GM21526 (cell line): ENCODE results near the gene ENOX1.

ENCODE experiments used
- ATAC-seq: cut with Tn5 transposase; IDR thresholded peaks from one replicate; pipeline ENCODE4 v1.9.1; 2021; ENCODE audit warnings: moderate library complexity; ENCODE audit not compliant: unreplicated experiment, low FRiP score

The ENOX1 gene

DNA sequence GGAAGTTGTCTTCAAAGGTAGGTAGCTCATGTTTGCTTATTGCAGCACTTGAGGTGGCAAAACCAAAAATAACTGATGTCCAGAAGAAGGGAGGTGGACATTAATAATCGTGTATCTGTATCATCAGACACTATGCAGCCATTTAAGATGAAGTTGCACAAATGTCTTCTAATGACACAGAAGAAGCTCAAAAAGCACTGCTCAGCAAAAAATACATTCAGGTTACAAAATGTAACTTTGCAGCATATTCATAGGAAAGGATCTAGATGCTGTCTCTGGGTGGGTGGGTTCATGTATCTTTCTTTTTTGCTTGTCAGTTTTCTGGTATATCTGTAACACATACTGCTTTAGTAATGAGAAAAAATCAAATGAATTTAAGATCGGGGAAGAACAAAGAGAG is 515.6 kb downstream of the ENOX1 start:
- no peak for ATAC-seq

DNA sequence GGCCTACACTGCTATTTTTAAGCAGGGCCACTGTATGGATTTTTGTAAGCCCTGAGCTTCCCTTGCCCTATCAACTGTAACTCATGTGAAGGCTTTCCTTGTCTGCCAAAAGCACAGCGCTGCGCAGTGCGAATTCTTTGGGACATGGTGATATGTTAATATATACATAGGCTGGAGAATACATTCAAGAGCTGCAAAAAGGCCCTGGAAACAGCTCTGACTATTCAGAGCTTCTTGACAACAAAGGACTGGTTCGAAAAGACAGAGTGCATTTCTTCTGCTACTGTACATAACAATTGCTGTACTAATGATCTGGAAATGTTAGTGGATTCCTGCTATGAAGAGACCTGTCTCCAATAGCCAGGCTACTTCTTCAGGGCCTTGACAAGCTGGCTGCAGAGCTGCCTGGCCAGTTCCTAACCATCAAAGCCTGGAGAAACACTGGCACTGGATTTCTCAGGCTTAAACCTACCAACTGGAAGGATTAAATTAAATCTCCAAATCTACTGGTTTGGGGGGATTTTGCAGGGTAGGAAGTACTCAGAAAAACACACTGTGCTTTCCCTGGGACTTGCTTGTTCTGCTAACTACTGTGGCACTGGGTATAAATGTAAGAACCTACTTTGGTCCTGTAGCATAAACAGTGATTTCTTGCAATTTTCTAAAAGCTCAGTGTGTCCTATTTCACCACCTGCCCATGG is 516.5 kb downstream of the ENOX1 start:
- ATAC-seq, result no peak

DNA sequence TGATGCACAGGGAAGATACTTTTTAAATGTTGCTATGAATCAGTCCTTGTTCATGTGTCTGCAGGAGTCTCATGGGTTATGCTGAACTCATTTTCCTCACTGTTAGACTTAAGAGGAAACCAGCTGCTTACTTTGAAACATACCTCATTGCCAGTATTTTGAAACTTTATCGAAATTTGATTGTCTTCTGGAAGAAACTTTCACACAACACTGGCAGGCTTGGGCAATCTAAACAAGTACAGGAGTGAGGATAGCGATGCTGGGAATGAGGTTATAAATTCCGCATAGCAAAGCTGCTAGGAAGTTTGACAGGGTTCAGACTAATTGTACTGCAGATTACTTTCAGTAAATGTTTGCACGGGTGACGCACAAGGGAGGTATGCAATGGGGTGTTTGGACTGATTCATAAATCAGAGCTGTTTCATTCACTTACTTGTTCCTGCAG is 517.7 kb downstream of the ENOX1 start:
- ATAC-seq, result no peak

DNA sequence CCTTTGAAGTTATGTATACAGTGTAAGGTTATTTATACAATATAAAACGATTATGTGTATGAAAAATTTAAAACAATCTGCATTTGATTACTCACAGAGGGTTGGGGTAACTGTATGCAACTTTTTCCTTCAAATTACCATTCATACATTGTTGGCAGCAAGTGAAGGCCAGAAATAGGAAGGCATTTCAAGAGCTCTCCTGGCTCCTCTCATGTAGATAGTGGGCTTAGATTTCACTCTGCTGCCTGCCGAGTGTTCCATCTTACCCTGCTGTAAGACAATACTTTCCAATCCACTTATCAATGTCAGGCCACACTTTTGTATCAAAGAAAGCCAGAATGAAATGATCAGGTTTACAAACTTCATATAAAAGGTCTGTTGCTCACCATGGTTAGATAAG is 518.1 kb downstream of the ENOX1 start:
- ATAC-seq, result no peak

DNA sequence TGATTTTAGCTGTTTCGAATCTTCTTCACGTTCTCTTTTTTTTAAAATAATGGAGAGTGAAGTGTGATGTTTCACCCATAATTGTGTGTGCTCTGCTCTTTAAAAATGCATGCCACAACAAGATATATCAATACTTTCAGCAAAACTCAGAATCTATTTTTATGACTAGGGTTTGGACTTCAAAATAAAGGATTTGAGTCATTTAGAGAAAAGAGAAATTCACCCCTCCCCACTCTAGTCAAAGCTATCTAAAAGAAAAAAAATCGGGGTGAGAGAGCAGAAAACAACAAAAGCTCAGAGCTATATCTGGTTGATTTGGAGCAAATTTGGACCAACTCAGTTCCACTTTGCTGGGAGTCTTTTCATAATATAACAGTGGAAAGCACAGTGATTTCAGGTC is 518.9 kb downstream of the ENOX1 start:
- ATAC-seq, result no peak

DNA sequence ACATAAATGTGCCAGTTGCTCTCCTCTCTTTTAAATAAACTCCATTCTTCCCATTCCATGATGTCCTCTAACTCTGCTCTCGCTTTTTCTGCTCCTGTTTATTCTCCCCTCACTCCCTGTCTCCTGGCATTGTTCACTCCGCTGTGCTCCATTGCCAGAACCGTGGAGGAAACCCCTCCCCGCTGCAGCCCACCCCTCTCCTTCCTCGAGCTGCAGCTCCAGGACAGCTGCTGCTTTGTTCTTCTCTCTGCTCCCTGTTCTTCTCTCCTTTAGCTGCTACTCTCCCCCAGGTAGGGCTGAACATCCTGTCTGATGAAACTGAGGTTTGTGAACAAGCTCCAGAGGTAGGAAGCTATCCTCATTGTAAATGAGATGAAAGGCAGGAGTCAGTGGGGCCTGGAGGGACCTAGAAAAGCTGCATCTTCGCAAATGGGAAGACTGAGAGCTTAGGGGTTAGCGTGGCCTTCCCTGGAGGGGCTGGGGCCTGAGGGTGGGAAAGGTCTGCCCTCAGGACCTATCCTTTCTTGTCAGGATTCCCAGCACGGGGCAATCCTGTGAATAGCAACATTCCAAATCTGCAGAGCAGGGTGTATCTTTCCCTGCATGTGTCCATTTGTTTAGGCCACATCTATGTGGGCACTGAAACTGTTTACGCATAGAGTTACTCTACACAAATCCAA is 519.7 kb downstream of the ENOX1 start:
- ATAC-seq, result no peak

DNA sequence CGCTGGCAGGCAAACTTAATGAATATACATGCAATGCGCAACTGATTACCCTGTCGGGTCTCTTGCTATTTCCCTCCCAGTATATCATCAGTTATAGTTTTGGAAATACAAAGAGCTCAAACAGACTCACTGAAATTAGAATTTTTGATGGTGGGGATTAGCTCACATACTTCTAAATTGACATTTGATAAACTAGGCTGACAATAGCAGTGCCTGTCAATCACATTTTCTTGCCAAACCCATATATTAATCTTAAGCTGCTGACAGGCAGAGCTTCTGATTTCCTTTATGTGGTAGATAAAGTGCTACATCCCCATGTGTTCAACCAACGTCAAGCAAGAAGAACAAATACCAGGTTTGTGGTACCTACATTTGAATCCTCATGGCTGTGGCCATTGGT is 521.7 kb downstream of the ENOX1 start:
- no peak for ATAC-seq

DNA sequence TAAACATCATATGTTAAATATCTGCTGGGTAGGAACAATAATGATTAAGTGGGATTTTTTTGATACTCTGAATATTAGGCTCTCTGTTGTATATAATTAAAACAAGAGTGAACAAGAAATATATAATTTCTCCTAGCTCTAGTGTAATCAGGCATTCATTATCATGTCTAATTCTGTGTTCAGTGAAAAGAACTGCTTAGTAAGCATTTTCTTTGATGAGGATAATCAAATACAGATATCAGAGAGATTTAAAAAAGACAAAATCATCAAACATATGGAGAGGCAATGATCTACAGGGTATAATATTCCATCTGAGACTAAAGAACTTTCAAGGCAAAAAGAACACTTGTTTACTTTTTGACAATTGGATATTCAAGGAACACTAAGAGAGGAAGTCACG is 522.3 kb downstream of the ENOX1 start:
- no peak for ATAC-seq

DNA sequence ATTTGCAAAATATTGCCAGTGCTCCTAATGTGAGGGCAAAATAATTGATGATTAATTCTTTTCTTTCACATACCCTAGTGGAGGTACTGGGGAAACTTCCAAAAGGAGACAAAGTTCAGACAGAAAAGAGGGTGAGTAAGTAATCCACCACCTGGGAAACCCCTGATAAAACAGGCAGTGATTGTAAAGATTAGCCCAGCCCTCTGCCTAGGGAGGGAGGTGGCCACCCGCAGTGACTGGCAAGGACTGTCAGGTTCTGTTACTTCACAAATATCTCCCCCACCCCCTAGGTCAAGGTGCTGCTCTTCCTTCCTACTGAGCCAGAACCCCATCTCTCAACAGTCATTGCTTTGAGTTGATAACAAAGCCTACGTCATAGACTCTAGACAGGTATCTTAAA is 523.7 kb downstream of the ENOX1 start:
- ATAC-seq, result no peak

DNA sequence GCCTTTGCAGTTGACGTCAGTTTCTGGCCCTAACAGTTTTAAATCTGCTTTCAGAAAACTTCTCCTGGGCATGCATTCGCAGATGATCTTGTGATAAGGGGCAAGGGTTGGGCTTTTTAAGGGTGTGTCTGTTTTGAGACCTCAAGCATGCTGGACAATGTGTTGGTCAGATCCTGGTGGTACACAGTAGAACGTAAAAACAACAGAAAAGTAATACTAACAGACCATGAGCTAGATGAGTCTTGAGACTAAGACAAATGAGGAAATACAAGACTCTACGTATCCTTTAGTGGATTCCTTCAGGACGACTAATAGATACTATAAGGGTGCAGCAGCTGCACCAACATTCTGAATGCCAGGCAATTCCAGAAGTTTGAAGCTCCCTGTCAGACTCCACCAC is 525.8 kb downstream of the ENOX1 start:
- no peak for ATAC-seq

DNA sequence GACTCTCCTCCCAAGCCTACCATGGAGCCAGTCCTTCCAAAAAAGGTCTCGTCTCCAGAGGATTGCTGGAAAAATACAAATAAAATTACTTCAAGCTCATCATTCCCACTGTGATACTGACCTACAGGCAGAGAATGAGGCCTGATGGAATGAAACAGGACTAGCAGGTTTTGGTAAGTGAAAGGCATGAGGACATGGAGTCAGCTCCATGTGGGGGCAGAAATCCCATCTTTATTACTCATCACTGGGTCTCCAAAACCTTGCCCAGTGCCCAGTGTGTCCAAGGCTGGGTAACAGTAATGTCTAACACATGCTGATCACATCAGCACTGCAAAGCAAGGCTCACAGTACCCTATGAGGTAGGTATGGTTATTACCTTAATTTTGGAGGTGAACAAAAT is 528.0 kb downstream of the ENOX1 start:
- ATAC-seq, result no peak

DNA sequence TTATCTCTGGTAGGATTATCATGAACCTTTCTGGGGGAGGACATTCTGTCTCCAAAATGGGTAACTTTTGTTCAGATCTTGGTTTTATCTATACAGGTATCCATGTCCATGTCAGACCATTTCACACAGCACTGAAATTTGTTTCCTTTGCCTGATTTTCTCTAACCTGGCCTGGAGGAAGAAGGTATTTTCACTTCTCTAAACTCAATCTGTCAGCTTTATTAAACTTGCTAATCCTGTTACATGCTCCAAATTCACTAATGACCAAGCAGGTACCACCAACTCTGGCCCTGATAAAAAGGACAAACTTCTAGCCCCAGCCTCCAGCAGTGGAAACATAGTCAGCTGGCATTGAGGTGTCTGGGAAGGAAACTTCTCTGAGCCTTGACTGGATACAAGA is 529.0 kb downstream of the ENOX1 start:
- no peak for ATAC-seq

DNA sequence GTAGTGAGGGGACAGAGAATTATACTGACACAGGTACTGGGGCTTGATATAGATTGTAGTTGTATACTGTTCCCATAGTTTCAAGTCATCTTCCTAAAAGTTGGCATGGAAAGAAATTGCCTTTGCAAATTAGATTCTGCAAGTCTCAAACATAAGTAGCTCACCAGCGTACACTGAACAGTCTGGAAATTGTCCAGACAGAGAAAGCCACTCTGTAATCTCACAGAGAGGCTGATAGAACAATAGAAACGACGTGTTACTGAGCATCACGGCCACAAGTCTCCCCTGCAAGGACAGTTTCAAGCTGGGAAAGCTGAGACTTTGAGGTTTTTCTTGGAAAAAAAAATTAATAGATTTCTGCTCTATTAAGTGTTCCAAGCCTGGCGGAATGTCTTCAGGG is 534.8 kb downstream of the ENOX1 start:
- ATAC-seq, result no peak

DNA sequence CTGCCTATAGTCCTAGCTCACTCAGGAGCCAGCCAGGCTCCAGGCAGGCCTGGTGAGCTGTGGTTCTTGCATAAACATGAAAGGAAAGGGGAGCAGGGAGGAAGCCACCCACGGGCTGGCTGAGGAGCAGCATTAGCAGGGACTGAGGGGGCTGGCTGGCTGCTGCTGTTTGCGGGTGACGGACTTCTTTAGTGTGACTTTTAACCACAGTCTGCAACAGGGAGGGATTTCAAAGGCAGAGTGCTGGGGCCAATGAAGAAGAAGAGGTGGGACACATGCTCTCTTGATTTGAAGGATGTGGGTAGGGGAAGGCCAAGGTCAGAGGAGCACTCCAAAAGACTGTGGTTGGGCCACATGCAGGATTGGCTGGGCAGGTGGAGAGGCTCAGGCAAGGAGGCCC is 540.4 kb downstream of the ENOX1 start:
- no peak for ATAC-seq

DNA sequence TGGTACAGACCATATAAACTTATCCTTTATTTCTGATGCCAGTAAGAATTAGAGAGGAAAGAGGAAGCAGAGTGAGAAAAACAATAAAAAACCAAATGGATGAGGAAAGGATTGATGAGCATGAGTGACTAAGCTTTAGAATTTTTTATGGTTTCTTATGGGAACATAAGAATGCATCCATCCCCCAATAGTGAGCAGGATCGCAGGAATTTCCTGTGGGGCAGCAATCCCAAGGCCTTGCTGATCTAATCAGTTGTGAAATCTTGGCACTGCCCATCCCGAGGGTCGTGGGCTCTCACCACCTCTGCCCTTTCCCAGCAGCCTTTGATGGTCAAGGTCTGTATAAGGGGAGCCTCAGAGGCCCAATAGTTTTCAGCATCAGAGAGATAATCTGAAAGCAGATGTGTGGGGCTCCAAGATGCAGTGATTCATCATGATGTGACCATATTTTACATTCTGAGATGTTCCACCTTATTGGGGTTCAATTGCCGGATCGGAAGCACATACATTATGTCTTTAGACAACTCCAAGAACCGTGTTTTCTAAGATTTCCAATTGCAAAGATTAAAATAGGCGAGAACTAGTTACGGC is 541.3 kb downstream of the ENOX1 start:
- no peak for ATAC-seq

DNA sequence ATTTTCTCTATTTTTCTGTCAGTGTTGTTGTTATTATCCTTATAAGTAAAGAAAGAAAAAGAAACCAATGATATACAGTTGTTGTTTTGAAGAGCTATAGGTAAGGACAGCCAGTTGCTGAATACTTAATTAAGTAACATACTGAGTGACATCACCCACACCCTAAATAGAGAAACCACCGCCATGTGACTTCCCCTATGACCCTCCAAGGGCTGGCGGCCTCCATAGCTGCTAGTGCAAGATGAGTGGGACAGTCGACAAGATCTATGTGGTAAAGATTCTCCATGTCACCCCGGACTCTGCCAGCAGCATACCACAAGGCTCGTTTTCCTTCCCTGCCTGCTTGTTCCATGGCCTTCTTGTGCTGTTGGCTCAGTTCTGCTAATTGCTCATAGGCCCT is 542.3 kb downstream of the ENOX1 start:
- ATAC-seq, result no peak

DNA sequence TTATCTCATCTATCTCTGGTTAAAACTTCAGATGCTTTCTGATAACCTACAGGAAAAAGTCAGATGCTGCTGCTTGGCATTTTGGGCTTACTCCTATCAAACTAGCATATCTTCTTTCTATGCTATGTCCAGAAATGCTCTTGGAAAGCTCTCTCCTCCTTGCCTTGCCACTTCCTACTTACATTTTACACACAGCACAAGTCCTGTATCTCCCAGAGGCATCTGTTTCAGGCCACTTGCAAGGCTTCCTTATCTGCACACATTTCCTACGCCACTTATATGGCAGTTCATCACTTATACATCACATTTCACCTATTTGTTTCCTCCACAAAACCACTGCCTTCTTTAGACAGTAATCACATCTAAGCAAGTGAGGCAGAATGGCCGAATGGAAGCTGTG is 543.1 kb downstream of the ENOX1 start:
- ATAC-seq, result no peak

DNA sequence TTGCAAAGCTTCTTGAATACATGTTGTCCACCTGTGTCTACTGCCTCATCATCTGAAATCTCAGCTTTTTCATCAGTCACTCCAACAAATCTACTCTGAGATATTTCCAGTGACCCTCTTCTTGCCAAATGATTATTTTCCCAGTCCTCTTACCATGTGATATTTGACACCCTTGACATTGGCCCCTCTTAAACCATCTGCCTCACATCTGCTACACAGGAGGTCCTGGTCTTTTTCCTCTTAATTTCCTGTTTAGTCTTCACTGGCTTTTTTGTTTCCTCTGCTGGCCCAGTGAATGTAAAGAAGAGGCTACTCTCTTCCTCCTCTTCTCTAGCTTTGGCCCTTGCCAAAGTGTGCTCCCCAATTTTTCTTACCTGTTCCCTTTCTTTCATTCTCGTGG is 544.7 kb downstream of the ENOX1 start:
- ATAC-seq, result no peak

DNA sequence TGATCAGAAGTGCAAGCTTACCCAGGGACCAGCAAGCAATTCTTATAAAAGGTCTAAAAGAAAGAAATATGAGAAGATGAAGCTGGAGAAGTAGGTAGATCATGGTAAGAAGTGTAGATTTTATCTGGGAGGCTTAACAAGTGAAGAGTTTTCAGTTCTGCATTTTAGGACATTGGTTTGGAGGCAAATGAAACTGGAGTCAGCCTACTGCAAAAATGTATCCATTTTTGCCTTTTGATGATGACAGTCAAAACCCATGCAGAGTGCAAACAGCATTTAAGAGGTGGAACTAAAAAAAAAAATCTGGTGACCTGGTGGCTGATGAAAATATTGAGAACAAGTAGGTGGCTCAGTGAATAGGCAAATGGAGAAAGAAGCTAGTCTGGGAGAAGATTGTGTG is 546.5 kb downstream of the ENOX1 start:
- ATAC-seq, result peak; percentile 85

DNA sequence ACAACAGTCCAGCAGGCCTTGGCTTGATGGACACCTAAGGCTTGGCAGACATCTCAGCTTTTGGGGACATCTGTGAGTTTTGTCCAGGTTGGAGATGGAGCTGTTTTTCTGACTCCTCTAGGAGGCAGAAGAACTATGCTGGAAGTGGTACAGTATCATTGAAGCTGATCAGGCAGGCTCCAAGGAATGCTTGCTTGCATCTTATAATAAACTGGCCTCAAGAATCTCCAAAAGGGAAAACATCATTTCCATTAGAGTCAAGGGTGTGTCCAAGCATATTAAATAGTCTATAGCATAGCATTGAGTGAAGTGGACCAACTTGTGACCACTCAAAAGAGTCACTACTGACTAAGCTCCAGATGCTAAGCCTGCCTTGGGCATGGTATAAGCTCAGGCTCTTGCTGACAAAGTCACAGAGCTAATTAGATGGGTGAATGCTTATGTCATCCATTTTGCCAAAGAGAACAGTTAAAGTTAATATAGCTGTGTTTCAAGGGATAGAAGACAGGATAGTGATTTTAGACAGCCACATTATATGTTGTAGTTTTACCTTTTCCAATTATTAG is 547.4 kb downstream of the ENOX1 start:
- no peak for ATAC-seq

DNA sequence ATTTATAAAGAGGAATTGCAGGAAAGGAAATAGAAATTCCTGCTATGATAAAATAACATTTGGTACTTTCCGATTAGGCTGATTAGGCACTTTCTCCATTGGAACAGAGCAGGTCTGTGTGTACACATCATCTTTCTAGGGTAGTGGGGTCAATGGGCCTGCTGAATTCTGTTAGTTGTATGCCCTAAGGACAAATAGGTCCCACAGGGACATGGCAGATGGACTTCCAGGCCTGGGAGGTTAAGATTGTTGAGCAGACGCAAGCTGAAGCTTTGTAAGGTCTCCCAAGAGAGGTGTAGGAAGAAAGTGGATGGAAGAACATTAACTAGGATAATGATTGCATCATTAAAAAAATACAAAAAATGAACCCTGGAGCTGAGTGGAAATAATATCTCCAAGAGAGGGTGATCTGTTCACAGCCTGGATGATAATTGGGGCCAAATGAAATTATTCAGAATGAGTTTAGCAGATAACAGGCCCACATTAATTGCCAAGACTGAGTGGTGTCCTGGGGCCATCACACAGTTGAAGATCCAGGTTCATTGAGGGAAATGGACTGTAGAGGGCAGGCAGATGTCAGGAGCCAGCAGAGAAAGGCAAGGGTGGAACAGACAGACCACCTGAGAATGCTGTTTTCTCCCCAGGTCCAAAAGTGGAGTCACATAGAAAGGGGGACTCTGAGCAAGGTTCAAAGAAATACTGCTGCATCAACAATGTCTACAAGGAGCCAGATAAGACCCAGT is 548.3 kb downstream of the ENOX1 start:
- no peak for ATAC-seq
